Natural killer cell (primary cell): Measurements from ENCODE around the gene CST9L. TPM values are rescaled to one million over a fixed set of nuclear protein-coding genes. Genes with fewer than 3 reads are reported as not detected.

Experiments
- ATAC-seq, 3 donors: fragments of 150-1000 bp in 2 of 3; fragments of 200-7000 bp in 1 of 3; cut with Tn5 transposase; 1 replicate in 1 of 3; 2 replicates in 2 of 3; pipeline ENCODE4 v1.10.0; 2021; ENCODE audit warnings: mild to moderate bottlenecking in 2 of 3, moderate library complexity in 2 of 3
- DNase-seq, 2 donors: peaks; one replicate each; pipeline versions ENCODE4 v3.0.0 to v3.0.0-alpha.2; 2013 to 2021; ENCODE audit warnings: mixed read lengths in 1 of 2
- H3K27ac ChIP-seq: one replicate; pipeline ENCODE4 v1.5.1; 2013; ENCODE audit warnings: mild to moderate bottlenecking, low read length
- H3K27me3 ChIP-seq: one replicate; pipeline ENCODE4 v1.6.1; 2013; ENCODE audit warnings: low read length; ENCODE audit not compliant: control insufficient read depth, insufficient read depth
- H3K36me3 ChIP-seq: one replicate; pipeline ENCODE4 v1.6.1; 2013; ENCODE audit warnings: low read length; ENCODE audit not compliant: control insufficient read depth, insufficient read depth
- H3K4me1 ChIP-seq: one replicate; pipeline ENCODE4 v1.6.1; 2013; ENCODE audit warnings: low read length; ENCODE audit not compliant: control insufficient read depth, insufficient read depth
- H3K4me3 ChIP-seq: one replicate; pipeline ENCODE4 v1.5.1; 2013; ENCODE audit warnings: low read length
- H3K9me3 ChIP-seq: one replicate; pipeline ENCODE4 v1.6.1; 2013; ENCODE audit warnings: low read length; ENCODE audit not compliant: control insufficient read depth, insufficient read depth
- H3K27ac Mint-ChIP-seq, 2 donors: one replicate each; pipeline ENCODE4 v1.8.0; 2022; ENCODE audit warnings: mild to moderate bottlenecking in 2 of 2, mixed read lengths in 2 of 2, moderate library complexity in 1 of 2
- H3K27me3 Mint-ChIP-seq, 2 donors: one replicate each; pipeline ENCODE4 v1.8.0; 2022; ENCODE audit warnings: low read depth in 2 of 2, mixed read lengths in 2 of 2
- H3K36me3 Mint-ChIP-seq: one replicate; pipeline ENCODE4 v1.8.0; 2022; ENCODE audit warnings: mixed read lengths
- H3K4me1 Mint-ChIP-seq, 2 donors: one replicate each; pipeline ENCODE4 v1.8.0; 2022; ENCODE audit warnings: mixed read lengths in 2 of 2
- H3K4me3 Mint-ChIP-seq: one replicate; pipeline ENCODE4 v1.8.0; 2022; ENCODE audit warnings: mild to moderate bottlenecking, moderate library complexity, mixed read lengths
- H3K9me3 Mint-ChIP-seq, 2 donors: one replicate each; pipeline ENCODE4 v1.8.0; 2022; ENCODE audit warnings: mixed read lengths in 2 of 2
- CTCF ChIP-seq: fragments of 200-600 bp; IDR thresholded peaks from one replicate; pipeline ENCODE4 v1.8.0; 2022; ENCODE audit warnings: antibody characterized with exemption
- WGBS: methylation state at CpG from one replicate; pipeline ENCODE4 v1.1.7; 2013; ENCODE audit warnings: missing lambda C conversion rate; ENCODE audit not compliant: insufficient coverage; 5-methylcytosine and 5-hydroxymethylcytosine counted together
- intact Hi-C: fragments of 100-400 bp; cut with micrococcal nuclease; formaldehyde crosslinking; loops from one replicate; pipeline ENCODE4 v1.14.2; 2022
- total RNA-seq, 4 donors: library from RNA; stranded (reverse); fragments of 120-200 nt in 1 of 4; gene quantifications; one replicate each; pipeline versions ENCODE4 v1.2.3 to v1.2.4, GENCODE V29; 2013 to 2022

The CST9L gene
- total RNA-seq, 3 donors from 2014 or later (not counting 1 experiment from before 2014, with no cell fraction given): not detected

DNA sequence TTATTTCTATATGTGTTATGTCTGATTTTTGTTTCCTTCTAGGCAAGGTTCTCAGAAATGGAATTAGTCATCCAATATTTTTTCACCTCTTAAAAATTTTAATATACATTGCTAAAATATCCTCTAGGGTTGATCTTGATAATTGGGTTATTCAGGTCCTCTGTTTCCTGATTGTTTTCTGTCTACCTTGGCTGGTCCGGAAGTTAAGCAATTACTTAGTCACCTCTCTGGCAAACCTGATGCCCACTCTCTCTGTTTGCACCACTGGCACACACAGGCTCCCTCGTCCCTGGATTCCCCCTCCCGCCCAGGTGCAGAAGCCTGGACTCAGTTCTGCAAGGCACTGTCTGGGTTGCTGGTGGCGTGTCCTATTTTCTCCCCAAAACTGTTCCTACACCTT lies 27.7 kb downstream of the CST9L start:
- H3K27ac Mint-ChIP-seq: no peak overlapping the region
- intact Hi-C loops: loop anchor here (5.0 kb wide), 1 partner anchor 42 kb away; no protein-coding TSS in a partner anchor
- no peaks in the 10 kb centered on the region for H3K36me3 Mint-ChIP-seq
- H3K9me3 Mint-ChIP-seq: no peaks in the 10 kb centered on the region
- H3K27me3 ChIP-seq: no peaks in the 10 kb centered on the region
- H3K36me3 ChIP-seq: no peaks in the 10 kb centered on the region
- no peaks in the 10 kb centered on the region for H3K4me1 ChIP-seq
- H3K4me1 Mint-ChIP-seq: no peaks in the 10 kb centered on the region
- no peak for DNase-seq
- H3K4me3 Mint-ChIP-seq: no peak overlapping the region
- WGBS: 77% methylated on average over 4 of the region's 4 CpGs
- H3K27ac ChIP-seq: no peak overlapping the region
- H3K27me3 Mint-ChIP-seq: peaks cover 0 to 3% of the 10 kb centered on the region in 2 donors
- TF ChIP-seq CTCF: no peak
- H3K4me3 ChIP-seq: no peak overlapping the region
- no peak for ATAC-seq
- no peaks in the 10 kb centered on the region for H3K9me3 ChIP-seq

DNA sequence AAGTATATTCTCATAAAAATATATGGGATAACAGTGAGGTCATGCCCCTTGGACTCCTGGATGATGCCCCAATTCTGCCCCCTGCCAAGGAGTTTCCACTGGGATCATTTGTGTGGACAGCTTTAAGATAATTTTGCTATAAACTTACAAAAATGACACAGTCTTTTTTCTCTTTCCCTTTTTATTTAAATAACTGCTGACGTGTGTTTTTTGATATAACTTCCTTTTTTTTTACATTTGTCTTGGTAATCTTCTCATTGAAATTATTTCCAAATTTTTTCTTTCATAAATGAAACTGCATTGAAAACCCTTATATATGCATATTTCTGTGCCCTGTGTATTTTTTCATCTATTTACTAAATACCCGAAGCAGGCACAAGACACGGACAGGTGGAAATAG lies 31.3 kb downstream of the CST9L start:
- DNase-seq (no peak), ATAC-seq (no peak)
- TF ChIP-seq CTCF: no peak
- Histone ChIP-seq H3K27me3 (no peaks in the 10 kb centered on the region), H3K27ac (no peak overlapping the region), H3K4me3 (no peak overlapping the region), H3K36me3 (no peaks in the 10 kb centered on the region), H3K4me1 (no peaks in the 10 kb centered on the region), H3K9me3 (no peaks in the 10 kb centered on the region)
- H3K9me3 Mint-ChIP-seq: no peaks in the 10 kb centered on the region
- intact Hi-C loops: no loop called here
- H3K27ac Mint-ChIP-seq: no peak overlapping the region
- H3K36me3 Mint-ChIP-seq: no peaks in the 10 kb centered on the region
- WGBS: no CpG with 5 or more reads among the region's 3 CpGs
- peaks cover 0 to 4% of the 10 kb centered on the region in 2 donors for H3K4me1 Mint-ChIP-seq
- H3K4me3 Mint-ChIP-seq: no peak overlapping the region
- H3K27me3 Mint-ChIP-seq: peaks cover 0 to 3% of the 10 kb centered on the region in 2 donors

GRCh38 chr20:23536328-23536974 lies 31.8 kb downstream of the CST9L start:
- ATAC-seq (no peak), DNase-seq (no peak)
- Mint-ChIP-seq H3K4me1 (peaks cover 4 to 10% of the 10 kb centered on the region in 2 donors), H3K4me3 (no peak overlapping the region), H3K27ac (no peak overlapping the region), H3K9me3 (no peaks in the 10 kb centered on the region), H3K36me3 (no peaks in the 10 kb centered on the region), H3K27me3 (peaks cover 0 to 3% of the 10 kb centered on the region in 2 donors)
- H3K36me3 ChIP-seq: no peaks in the 10 kb centered on the region
- no peaks in the 10 kb centered on the region for H3K27me3 ChIP-seq
- WGBS: 100% methylated on average over 1 of the region's 2 CpGs
- H3K4me3 ChIP-seq: no peak overlapping the region
- no peak overlapping the region for H3K27ac ChIP-seq
- TF ChIP-seq CTCF: no peak
- intact Hi-C loops: no loop called here
- no peaks in the 10 kb centered on the region for H3K9me3 ChIP-seq
- H3K4me1 ChIP-seq: no peaks in the 10 kb centered on the region
